Fibroblast of skin of right biceps (primary cell): ENCODE results near the gene PPIE.
"Not testable (repeated sequence)": the region's sequence is repeated elsewhere in the genome, so short reads cannot be mapped to it uniquely, and the experiment has no call there.

Experiments
- DNase-seq: peaks from one replicate; pipeline ENCODE4 v3.0.0-alpha.2; 2013

PPIE gene

DNA sequence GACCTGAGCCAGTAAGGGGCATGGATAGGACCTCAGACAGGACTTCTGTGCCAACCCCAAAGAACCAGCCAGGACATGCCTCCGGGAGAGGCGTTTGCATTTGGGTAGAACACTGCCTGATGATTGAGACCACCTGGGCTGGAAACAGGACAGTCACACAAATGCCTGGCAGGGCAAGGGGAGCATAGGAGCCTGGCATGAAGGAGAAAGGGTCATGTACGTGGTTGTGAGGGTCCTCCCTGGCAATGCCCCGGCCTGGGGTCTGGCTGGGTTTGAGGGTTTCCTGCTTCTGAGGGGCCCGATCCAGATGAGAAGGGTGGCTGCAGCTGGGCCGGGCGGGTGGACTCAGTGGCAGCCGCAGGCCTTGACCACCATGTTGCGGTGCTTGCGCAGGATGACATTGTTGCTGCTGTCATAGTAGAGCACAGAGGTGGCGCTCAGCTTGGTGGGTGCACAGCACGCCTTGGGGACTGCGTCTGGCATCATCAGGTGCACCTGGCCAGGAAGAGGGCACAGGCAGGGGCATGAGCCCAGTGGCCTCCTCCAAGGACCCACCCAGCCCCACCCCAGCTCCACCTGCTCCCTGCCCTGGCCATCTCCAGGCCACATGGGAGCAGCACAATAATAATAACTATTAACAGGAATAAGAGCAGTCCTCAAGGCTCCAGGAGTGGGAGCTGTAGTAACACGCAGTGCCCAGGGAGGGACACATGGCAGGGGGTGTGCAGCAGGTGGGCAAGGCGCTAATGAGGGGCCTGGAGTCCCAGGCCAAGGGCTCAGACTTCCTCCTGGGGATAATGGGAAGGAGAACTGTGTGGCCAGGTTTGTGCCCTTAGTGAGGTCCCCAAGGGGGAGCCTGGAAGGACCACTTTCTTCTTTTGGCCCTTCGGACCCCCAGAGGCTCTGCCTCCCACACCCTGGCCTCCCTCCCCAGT, 21.7 kb downstream of the PPIE start:
- DNase-seq, result no peak

DNA sequence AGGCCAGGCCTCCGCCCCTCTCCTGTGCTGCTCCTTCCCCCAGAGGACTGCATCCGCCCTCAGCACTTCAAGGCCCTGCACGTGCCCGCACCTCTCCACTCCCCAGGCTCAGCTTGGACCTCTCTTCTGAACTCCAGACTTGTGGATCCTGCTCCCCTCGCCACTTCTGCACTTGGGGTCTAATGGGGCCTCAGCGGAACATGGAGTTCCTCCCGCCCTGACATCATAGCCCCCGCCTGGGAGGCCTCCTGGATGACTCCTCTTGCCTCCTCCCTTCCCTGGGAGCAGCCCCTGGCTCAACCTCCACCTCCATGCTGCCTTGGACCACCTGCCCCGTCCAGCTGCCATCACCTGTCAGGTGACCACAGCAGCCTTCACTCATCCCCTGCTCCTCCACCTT, 22.3 kb downstream of the PPIE start:
- DNase-seq, result no peak

DNA sequence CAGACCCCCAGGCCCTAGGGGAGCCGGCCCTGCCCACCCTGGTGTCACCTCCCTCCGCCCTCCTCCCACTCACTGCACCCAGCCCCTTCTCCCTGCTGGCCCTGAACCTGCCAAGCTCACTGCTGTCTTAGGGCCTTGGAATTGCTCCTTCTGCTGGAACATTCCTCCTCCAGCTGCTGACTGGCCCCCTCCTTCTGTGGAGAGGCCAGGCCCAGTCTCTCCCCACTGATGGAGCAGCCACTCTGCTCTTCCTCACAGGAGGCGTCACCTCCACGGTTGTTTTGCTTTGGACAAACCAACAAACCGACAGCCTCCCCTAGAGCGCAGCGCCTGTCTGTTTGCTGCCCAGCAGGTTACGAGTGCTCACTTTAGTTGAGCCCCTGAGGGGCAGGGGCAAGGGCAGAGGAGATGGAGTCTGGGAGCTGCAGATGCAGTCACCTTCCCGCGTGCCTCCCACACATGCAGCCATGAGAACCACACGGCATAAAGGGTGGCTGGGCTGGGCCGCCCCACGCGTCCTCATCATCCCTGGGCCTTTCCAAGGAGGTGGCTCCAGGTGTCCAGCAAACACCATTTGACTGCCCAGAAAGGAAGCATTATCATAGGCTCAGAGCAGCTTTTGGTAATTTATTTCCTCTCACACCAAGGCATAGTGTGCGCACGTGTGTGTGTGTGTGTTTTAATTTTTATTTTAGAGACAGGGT, 23.0 kb downstream of the PPIE start:
- DNase-seq, result no peak

DNA sequence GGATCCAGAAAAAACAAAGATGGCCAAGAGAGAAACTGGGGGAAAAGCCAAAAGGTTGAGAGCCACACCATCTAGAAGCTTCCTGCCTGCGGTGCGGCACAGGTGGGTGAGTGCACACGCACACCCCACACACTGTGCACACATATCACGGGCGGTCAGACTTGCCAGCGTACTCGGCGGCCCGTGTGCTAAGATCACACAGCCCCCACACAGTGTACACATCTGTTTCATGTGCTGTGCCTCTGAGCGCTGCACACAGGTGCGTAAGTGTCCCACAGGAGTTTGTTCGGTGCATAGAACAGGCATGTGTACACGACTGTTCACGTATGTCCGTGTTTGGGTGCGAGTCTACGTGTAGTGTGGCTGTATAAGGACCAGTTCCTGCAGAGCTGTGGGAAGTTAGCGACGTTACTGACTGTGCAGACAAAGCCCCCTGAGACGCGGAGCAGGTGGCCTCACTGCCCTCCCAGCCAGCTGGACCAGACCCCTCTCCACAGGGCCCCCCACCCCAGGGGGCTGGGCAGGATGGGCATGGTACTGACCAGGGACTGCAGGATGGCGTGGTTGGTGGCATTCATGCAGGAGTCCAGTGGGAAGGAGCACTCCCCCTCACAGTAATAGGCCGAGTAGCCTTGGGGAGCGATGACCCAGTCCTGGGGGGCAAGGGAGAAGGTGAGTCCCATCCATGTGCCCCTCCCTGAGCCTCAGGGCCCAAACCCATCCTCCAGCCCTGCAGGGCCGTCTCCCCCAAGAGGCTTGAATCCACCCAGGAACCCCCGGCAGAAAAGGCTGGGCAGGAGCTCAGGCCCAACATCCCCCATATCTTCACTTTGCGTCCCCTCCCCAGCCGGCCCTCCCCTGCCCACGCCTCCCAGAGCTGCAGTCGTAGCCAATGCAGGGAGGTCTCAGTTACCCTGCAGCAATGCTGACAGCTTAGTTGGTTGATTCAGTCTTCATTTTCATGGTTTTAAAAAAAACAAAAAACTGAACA, 24.2 kb downstream of the PPIE start:
- no peak for DNase-seq

DNA sequence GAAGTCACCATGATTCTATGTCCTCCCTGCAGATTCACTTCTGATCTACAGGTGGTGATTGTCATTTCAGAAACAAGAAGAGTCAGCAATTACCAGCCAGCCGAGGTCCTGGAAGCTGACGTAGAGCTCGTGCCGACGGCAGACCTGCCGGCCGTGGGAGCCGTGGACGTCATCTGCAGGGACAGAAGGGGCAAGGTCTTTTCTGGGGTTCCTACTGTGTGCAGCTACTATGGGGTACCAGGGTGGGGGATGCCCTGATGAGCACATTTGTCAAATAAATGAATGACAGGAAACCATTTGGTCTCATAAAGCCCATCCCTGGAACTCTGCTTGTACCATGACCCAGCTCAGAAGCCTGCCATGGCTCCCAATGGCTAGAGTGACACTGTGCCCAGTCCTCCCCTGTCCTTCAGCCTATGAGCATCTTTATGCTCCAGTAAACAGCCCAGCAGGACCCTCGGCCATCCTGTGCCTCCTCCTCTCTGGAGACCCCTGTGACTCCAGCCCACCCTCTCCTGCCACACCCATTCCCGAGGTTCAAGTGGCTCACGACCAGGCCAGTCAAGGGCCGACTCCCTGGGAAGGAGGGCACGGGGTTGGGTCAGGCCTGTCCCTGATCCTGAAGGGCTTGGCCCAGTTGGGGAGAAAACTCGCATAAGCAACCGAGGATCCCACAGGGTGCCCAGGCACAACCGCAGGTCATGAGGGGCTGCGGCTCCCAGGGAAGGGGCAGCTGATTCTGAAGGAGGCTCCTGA, 25.1 kb downstream of the PPIE start:
- not testable (repeated sequence) for DNase-seq

GRCh38 chr1:39764512-39764911, 25.8 kb downstream of the PPIE start:
- DNase-seq, result not testable (repeated sequence)

DNA sequence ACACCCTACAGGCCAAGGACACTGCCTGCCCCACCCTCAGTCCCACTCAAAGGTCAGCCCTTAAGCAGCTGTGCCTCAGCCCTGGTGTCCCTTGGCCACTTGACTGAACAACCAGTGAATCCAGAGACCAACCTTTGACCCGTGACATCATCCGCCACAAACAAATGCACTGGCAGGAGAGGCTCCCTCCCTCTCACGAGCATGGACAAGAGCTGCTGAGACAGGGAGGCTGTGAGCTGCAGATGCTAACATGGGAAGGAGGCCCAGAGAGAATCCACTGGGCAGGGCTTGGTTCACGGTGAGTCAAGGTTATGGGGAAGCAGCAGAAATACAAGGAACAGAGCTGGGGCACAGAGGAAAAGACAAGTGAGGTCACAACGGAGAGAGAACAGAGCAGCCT, 27.8 kb downstream of the PPIE start:
- DNase-seq, result not testable (repeated sequence)

DNA sequence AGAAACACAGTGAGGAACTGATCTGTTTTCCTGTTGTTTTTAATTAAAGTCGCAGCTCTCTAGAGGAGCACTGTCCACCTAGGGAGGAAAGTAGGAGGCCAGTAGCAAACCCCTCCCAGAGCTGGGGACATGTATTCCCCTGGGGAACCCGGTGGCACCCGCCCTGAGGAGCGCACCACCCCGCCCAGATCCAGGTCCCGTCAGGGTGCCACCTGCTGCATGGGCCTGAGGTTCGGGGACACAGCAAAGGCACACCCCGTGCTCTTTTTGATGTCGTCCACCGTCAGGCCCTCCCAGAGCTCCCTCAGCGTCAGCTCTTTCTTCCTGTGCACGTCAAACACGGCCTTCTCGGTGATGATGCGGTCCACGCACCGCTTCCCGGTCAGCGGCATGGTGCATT, 30.8 kb downstream of the PPIE start:
- DNase-seq, result not testable (repeated sequence)

GRCh38 chr1:39770100-39771021, 31.7 kb downstream of the PPIE start:
- not testable (repeated sequence) for DNase-seq

- DNase-seq, result not testable (repeated sequence)
Observed at GRCh38 chr1:39771022-39771532, 32.4 kb downstream of the PPIE start, which contains the start of gene OXCT2. TSS of gene OXCT2 (minus strand) at chr1:39771348. CDS start at chr1:39771255, 93 bp downstream.

DNA sequence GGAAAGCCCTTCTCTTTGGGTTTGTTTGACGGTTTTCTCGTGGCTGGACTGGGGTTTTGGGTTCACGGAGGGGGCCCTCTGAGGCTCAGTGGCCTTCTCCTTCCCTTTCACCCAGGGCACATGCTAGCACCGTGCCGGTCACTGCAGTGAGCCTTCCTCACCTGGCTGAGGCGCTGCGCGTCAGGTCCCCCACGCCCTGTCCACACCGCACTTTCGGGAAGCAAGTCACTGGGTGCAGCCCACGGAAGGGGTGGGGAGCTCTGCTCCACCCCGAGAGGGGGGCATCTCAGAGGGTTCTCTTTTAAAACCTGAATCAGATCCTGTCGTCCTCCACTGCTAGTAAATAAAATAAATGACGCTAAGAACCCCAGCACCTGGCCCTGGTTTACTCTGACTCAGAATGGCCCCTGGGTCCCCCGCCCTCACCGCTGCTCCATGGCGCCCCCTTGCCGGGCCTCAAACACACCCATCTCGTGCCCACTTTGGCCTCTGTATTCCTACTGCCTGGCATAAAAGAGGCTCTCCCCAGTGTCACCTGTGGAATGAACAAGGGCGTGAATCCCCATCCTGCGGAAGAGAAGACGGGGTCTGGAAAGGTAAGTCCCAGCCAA, 34.8 kb downstream of the PPIE start:
- not testable (repeated sequence) for DNase-seq

DNA sequence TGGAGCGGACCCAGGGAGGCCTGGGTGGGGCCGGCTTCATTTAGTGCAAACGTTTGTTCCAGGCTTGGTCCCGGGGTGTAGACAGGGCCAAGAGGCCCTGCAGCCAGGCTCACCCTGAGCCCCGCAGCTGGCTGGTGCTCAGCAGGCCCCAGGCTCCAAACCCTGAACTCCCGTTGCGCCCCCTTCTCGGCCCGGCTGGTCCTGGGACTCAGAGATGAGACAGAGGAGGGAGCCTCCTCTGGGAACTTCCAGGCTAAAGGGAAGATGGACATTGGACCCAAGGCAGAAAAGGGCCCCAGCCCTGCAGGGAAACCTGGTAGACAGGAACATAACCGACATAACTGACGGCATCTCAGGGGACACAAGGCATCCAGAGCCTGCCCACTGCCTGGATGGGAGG, 36.5 kb downstream of the PPIE start:
- DNase-seq, result not testable (repeated sequence)

- DNase-seq, result not testable (repeated sequence)
Observed at GRCh38 chr1:39775676-39776399, 37.2 kb downstream of the PPIE start.

DNA sequence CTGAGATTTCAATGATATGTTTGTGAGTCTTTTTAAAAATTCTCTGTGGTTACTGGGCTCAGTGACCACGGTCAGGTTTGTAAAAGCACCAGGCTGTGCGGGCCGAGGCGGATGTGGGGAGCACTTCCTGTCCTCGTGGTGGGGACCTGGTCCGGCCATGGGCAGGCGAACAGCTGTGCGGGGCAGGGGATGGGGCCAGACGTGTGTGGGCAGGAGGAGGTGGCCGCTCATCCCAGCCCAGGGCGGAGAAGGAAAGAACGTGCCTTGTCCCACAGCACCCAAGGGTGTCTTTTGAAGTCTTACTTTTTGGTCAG, 37.7 kb downstream of the PPIE start:
- no peak for DNase-seq

- no peak for DNase-seq
Observed at GRCh38 chr1:39776886-39777285, 38.2 kb downstream of the PPIE start.

DNA sequence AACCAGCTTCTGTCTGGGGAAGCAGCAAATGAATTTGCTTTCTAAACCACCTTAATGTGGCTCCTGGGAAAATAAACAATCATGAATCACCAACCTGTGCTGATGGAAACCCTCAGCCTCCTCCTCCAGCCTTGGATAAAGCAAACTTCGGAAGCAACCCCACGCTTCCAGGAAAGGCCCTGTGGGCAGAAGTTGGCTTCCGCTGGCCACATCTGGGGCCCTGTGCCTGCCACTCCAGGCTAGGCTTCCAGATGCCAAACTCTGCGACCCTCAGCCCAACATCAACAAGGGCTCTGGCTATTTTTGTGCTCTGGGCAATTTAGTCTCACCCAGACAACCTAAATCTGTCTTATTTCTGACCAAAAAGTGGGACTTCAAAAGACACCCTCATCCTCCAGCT, 38.6 kb downstream of the PPIE start:
- no peak for DNase-seq

DNA sequence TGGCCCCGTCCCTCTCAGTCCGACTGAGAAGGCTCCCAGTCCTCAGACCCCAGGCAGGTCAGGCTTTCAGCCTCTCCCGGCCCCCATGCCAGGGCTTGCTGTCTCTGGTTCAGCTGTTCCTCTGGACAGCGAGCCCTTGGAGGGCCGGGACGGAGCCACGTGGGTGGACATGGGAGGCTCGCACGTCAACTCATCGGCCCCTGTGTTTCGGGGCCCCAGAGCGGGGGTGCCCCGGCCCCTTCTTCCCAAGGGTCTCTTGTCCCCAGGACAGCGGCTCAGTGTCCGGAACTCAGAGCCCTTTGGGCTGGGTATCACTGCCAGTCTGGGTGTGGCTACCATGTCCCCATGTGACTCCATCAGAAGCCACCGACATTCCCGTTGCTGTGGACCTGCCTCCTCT, 39.2 kb downstream of the PPIE start:
- not testable (repeated sequence) for DNase-seq

- not testable (repeated sequence) for DNase-seq
Observed at GRCh38 chr1:39778463-39779099, 39.9 kb downstream of the PPIE start.

DNA sequence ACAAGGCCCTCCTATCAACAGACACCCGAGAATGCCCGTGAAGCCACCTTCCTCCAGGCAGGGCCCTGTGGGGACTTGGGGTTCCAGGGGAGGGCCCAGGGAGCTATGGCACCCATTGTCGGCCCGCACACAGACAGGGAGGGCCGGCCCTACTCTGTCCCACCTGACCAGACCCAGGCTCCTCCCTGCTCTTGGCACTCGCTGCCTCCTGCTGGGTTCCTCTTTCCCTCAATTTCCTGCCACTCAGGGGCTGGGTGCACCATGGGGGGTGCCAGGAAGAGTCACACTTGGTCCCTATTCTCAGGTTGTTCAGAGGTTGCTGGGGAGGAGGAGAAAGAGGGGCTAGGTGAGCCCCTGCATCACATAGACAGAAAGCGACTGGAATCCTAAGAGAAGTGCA, 40.5 kb downstream of the PPIE start:
- no peak for DNase-seq
